ENCODE measurements around the gene DENND6A. TPM values are rescaled to one million over a fixed set of nuclear protein-coding genes. Genes with fewer than 3 reads are reported as not detected.
"Not testable (repeated sequence)": the region's sequence is repeated elsewhere in the genome, so short reads cannot be mapped to it uniquely, and the experiment has no call there.

The DENND6A gene
- total RNA-seq, 4 donors from 2014 or later, result 36.9 to 52.0 (median 43.8) TPM

DNA sequence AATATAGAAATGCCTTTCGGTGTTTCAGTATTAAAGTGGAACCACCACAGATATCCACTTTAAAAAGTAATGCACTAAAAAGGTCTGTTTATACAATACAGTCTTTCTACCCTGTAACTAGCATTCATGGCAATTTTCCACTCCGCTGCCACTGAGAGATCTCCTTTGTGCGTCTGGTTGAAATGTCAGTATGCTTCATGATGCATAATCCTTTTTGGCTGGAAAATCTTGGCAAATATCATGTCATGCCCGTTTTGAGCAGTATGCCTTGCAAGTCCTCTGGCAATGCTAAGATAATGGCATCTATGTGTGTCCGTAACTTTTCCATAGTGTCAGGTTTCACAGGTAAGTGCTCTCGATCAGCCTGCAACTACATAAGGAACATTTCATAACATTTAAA lies 64.9 kb downstream of the DENND6A start:
- Histone ChIP-seq H3K27me3 (no peaks in the 10 kb centered on the region), H3K36me3 (peaks cover 16 to 27% of the 10 kb centered on the region in 2 donors), H3K27ac (peak overlapping the region; percentile 22 to 90 (median 74)), H3K4me1 (peaks cover 21 to 38% of the 10 kb centered on the region in 2 donors), H3K4me3 (replicated peaks in 1 of 3) (no peak overlapping the region), H3K9me3 (no peaks in the 10 kb centered on the region)
- intact Hi-C loops (cut with DNase I), result no loop called here
- DNase-seq, result peak; percentile 73 to 77
- TF ChIP-seq POLR2A (IDR thresholded peaks at IDR 0.05), result no peak
- TF ChIP-seq, protein P1, sequence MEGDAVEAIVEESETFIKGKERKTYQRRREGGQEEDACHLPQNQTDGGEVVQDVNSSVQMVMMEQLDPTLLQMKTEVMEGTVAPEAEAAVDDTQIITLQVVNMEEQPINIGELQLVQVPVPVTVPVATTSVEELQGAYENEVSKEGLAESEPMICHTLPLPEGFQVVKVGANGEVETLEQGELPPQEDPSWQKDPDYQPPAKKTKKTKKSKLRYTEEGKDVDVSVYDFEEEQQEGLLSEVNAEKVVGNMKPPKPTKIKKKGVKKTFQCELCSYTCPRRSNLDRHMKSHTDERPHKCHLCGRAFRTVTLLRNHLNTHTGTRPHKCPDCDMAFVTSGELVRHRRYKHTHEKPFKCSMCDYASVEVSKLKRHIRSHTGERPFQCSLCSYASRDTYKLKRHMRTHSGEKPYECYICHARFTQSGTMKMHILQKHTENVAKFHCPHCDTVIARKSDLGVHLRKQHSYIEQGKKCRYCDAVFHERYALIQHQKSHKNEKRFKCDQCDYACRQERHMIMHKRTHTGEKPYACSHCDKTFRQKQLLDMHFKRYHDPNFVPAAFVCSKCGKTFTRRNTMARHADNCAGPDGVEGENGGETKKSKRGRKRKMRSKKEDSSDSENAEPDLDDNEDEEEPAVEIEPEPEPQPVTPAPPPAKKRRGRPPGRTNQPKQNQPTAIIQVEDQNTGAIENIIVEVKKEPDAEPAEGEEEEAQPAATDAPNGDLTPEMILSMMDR (IDR thresholded peaks at IDR 0.05), result no peak
- 36 to 42% methylated on average over 6 of the region's 6 CpGs for WGBS, 2 donors

- TF ChIP-seq, protein P1 (IDR thresholded peaks at IDR 0.05), result no peak
- no peak for TF ChIP-seq POLR2A (IDR thresholded peaks at IDR 0.05)
- peak; percentile 88 to 89 for DNase-seq
- Histone ChIP-seq H3K27ac (peak overlapping the region; percentile 74 to 92 (median 90)), H3K4me3 (replicated peaks in 1 of 3) (no peak overlapping the region), H3K27me3 (no peaks in the 10 kb centered on the region), H3K4me1 (peaks cover 21 to 38% of the 10 kb centered on the region in 2 donors), H3K36me3 (peaks cover 5 to 11% of the 10 kb centered on the region in 2 donors), H3K9me3 (no peaks in the 10 kb centered on the region)
- intact Hi-C loops (cut with DNase I), result no loop called here
- 30 to 48% methylated on average over 3 of the region's 3 CpGs for WGBS, 2 donors
Observed at GRCh38 chr3:57624801-57625200, 68.1 kb downstream of the DENND6A start.

GRCh38 chr3:57622362-57622761 lies 70.5 kb downstream of the DENND6A start:
- no peak for TF ChIP-seq POLR2A (IDR thresholded peaks at IDR 0.05)
- TF ChIP-seq, protein P1 (IDR thresholded peaks at IDR 0.05), result no peak
- H3K36me3 ChIP-seq, result no peaks in the 10 kb centered on the region
- no peak overlapping the region for H3K4me3 ChIP-seq (replicated peaks in 1 of 3)
- no peaks in the 10 kb centered on the region for H3K27me3 ChIP-seq
- H3K9me3 ChIP-seq, result no peaks in the 10 kb centered on the region
- intact Hi-C loops (cut with DNase I), result no loop called here
- no peak overlapping the region for H3K27ac ChIP-seq
- no peak for DNase-seq
- H3K4me1 ChIP-seq, result peaks cover 16 to 26% of the 10 kb centered on the region in 2 donors

- TF ChIP-seq, protein P1 (IDR thresholded peaks at IDR 0.05), result no peak
- no peak for TF ChIP-seq POLR2A (IDR thresholded peaks at IDR 0.05)
- no peaks in the 10 kb centered on the region for H3K27me3 ChIP-seq
- no peak for DNase-seq
- peaks cover 7 to 8% of the 10 kb centered on the region in 2 donors for H3K4me1 ChIP-seq
- H3K27ac ChIP-seq, result no peak overlapping the region
- H3K36me3 ChIP-seq, result no peaks in the 10 kb centered on the region
- no peaks in the 10 kb centered on the region for H3K9me3 ChIP-seq
- 91 to 98% methylated on average over 3 of the region's 3 CpGs for WGBS, 2 donors
- H3K4me3 ChIP-seq (replicated peaks in 1 of 3), result no peak overlapping the region
- intact Hi-C loops (cut with DNase I), result no loop called here
Observed at GRCh38 chr3:57617739-57618138, 75.1 kb downstream of the DENND6A start.

DNA sequence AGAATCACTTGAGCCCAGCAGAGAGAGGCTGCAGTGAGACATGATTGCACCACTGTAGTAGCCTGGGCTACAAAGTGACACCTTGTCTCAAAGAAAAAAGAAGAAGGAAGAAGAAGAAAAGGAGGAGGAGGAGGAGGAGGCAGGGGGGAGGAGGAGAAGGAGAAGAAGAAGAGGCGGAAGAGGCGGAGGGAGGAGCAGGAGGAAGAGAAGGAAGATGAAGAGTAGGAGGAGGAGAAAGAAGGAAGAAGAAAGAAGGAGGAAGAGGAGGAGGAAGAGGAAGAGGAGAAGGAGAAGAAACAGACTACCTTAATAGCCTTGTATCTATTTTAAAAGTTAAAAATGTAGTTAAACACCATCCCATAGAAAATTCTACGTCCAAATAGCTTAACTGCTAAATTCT lies 76.6 kb downstream of the DENND6A start:
- Histone ChIP-seq H3K36me3 (no peaks in the 10 kb centered on the region), H3K27ac (peak overlapping the region in 2 of 3 donors; percentile 8 to 27)

GRCh38 chr3:57611870-57612269 lies 81.0 kb downstream of the DENND6A start:
- 97% methylated on average over 5 of the region's 5 CpGs for WGBS, 2 donors
- H3K27me3 ChIP-seq; H3K27ac ChIP-seq; H3K36me3 ChIP-seq; H3K4me1 ChIP-seq; H3K4me3 ChIP-seq (replicated peaks in 1 of 3); intact Hi-C loops (cut with DNase I); DNase-seq; H3K9me3 ChIP-seq: not testable (repeated sequence)

More for the DNA sequence above, 76.6 kb downstream of the DENND6A start:
- WGBS, 2 donors, result 73 to 92% methylated on average over 3 of the region's 3 CpGs
- TF ChIP-seq, protein P1 (IDR thresholded peaks at IDR 0.05), result no peak
- no peak for TF ChIP-seq POLR2A (IDR thresholded peaks at IDR 0.05)
- H3K27me3 ChIP-seq, result no peaks in the 10 kb centered on the region
- intact Hi-C loops (cut with DNase I), result no loop called here
- H3K4me3 ChIP-seq (replicated peaks in 1 of 3), result no peak overlapping the region
- peaks cover 7 to 8% of the 10 kb centered on the region in 2 donors for H3K4me1 ChIP-seq
- H3K9me3 ChIP-seq, result no peaks in the 10 kb centered on the region
- DNase-seq, result no peak
